GM19193 (cell line): Measurements from ENCODE around the gene ME3.

Experiments used
- POLR2A ChIP-seq: IDR thresholded peaks from 4 replicates; pipeline ENCODE4 v1.6.1; 2011; ENCODE audit not compliant: insufficient read depth, insufficient read length; ENCODE audit errors: extremely low read depth

Gene ME3

GRCh38 chr11:86551288-86552092 is 120.9 kb downstream of the ME3 start:
- no peak for TF ChIP-seq POLR2A

- TF ChIP-seq POLR2A, result no peak
Measured at GRCh38 chr11:86550757-86551156, 121.7 kb downstream of the ME3 start.

DNA sequence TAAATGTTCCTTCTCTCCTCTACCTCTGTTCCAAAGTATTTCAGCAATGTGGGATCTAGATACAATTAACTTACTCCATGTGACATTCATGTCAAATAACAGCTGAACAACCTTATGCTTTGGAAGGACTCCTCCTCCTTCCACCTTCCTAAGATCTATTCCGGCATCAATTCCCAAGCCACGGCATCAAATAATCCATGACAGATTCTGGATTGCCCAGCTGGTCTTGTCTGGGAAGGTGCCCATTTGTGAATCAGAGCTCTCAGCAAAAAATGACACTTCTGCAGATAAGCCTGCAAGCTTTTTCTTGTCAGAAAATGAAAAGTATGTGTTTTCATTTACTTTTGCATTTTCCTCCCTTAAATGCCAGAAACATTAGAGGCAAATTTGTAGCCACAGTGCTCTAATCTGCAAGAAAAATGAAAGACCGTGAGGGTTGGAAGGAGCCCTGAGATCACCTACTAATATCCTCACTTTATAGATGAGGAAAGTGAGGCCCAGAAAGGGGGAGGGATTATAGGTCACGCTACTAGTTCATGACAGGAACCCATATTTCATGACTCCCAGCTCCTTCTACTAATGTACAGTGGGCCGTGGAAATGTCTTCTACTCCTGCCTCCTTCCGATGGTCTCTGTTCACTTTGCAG is 124.0 kb downstream of the ME3 start:
- TF ChIP-seq POLR2A, result no peak

GRCh38 chr11:86547727-86548126 is 124.7 kb downstream of the ME3 start:
- TF ChIP-seq POLR2A, result no peak

DNA sequence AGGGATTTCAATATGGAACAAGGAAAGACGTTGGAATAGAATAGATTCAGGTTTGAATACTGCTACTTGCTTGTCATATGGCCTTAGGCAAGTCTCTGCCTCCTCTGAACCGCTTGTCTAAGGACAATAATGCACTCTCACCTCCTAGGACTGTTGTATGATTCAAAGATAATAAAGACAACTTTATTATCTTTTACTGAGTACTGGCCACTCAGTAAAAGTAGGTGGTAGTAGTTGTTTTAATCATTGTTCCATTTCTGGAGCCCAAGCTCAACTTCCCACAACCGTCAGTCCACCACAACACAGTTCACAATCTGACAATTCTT is 134.2 kb downstream of the ME3 start:
- TF ChIP-seq POLR2A, result no peak

GRCh38 chr11:86537541-86538222 is 134.7 kb downstream of the ME3 start:
- TF ChIP-seq POLR2A, result no peak

GRCh38 chr11:86535773-86536172 is 136.6 kb downstream of the ME3 start:
- no peak for TF ChIP-seq POLR2A

- no peak for TF ChIP-seq POLR2A
Measured at GRCh38 chr11:86524620-86525352, 147.6 kb downstream of the ME3 start.

- TF ChIP-seq POLR2A, result no peak
Measured at GRCh38 chr11:86523738-86524619, 148.4 kb downstream of the ME3 start.

DNA sequence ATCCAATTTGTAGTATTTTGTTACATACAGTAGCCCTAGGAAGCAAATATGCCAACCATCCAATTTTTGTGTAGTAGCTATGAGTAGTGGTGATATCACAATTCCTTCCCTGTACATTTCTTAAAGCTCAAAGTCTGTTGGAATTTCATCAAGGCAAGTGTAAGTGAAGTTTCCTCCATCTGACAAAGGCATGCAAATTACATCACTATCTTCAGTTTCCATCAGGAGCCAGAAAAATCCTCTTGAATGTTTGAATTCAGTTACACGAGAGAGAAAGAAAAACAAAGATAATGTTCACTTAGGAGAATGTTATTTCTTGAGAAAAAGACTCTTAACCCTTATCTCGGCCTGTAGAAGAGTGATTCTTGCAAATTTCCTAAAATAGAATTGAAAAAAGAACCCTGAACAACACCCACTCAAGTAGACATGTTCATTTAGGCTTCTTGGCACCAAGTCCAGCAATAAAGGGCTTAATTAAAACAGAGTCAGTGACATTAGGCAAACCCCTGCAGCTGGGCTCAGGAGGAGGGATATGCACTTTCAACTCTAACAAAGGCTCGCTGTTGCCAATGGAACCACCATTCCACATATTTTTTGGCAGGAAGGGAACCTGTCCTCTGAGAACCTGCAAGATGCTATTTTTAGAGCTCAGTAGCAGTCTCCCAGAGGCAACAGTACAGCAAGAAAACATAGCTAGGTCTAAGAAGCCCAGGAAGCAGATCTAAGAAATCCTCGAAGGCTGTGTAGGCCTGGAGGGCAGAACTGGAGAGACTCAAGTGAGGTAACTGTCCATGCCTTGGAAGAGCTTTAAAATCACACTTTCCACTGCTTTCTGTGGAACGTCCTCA is 153.1 kb downstream of the ME3 start:
- no peak for TF ChIP-seq POLR2A

- no peak for TF ChIP-seq POLR2A
Measured at GRCh38 chr11:86518211-86518610, 154.2 kb downstream of the ME3 start.

DNA sequence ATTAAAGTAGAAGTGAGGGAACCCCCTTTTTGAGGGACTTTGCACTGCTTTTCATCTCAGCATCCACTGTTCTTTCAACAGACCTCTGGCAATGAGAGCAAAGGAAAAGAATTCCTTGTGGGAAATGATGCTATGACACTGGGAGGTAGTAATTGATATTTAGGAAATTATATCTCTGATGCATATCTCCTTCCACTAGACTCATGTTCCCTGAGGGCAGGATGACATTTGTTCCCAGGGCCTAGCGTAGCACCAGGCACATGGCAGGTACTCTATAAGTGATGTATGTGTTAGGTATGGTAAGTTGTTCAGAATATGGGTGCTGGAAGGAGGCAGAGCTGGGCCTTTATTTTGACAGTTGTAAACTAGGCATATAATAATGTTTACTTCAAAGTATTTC is 154.9 kb downstream of the ME3 start:
- TF ChIP-seq POLR2A, result no peak

- TF ChIP-seq POLR2A, result no peak
Measured at GRCh38 chr11:86515297-86516094, 156.9 kb downstream of the ME3 start.
